Retinal pigment epithelial cell (primary cell): ENCODE data around the gene SYNDIG1L.
"Not testable (repeated sequence)": the region's sequence is repeated elsewhere in the genome, so short reads cannot be mapped to it uniquely, and the experiment has no call there.

Experiments used
- DNase-seq: peaks from one replicate; pipeline ENCODE4 v3.0.0-alpha.2; 2010; ENCODE audit warnings: low read depth
- H3K4me3 ChIP-seq: 2 replicates; pipeline ENCODE4 v1.5.1; 2011; ENCODE audit warnings: mild to moderate bottlenecking, low read length, control low read depth, moderate library complexity
- TF ChIP-seq, protein P1 (sequence below): conservative IDR thresholded peaks from 2 replicates; pipeline ENCODE4 v1.5.1; 2011; ENCODE audit warnings: low read depth, low read length, control low read depth, inconsistent platforms

Gene SYNDIG1L

GRCh38 chr14:74464785-74465184 is 38.8 kb upstream of the SYNDIG1L start:
- DNase-seq = no peak
- TF ChIP-seq, protein P1, sequence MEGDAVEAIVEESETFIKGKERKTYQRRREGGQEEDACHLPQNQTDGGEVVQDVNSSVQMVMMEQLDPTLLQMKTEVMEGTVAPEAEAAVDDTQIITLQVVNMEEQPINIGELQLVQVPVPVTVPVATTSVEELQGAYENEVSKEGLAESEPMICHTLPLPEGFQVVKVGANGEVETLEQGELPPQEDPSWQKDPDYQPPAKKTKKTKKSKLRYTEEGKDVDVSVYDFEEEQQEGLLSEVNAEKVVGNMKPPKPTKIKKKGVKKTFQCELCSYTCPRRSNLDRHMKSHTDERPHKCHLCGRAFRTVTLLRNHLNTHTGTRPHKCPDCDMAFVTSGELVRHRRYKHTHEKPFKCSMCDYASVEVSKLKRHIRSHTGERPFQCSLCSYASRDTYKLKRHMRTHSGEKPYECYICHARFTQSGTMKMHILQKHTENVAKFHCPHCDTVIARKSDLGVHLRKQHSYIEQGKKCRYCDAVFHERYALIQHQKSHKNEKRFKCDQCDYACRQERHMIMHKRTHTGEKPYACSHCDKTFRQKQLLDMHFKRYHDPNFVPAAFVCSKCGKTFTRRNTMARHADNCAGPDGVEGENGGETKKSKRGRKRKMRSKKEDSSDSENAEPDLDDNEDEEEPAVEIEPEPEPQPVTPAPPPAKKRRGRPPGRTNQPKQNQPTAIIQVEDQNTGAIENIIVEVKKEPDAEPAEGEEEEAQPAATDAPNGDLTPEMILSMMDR = no peak
- H3K4me3 ChIP-seq = no peak overlapping the region

GRCh38 chr14:74463697-74464096 is 37.7 kb upstream of the SYNDIG1L start:
- DNase-seq = no peak
- no peak overlapping the region for H3K4me3 ChIP-seq
- TF ChIP-seq, protein P1 = no peak

DNA sequence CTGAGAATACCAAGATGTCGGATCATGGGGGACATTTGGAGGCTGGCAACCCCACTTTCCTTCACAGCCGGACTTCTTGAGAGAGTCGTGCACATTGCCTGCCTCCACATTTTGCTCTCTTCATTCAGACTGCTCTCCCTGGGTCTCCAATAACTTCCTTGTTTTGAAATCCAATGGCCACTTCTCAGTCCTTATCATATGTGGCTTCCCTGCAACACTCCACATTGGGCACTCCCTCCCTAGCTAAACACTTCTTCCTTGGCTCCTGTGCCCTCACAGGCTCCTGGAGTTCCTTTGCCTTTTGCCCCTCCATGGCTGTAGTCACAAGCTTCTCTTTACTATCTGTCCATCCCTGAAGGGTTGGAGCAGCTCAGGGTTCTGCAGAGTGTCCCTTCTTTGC is 37.0 kb upstream of the SYNDIG1L start:
- TF ChIP-seq, protein P1 = no peak
- H3K4me3 ChIP-seq = no peak overlapping the region
- no peak for DNase-seq

DNA sequence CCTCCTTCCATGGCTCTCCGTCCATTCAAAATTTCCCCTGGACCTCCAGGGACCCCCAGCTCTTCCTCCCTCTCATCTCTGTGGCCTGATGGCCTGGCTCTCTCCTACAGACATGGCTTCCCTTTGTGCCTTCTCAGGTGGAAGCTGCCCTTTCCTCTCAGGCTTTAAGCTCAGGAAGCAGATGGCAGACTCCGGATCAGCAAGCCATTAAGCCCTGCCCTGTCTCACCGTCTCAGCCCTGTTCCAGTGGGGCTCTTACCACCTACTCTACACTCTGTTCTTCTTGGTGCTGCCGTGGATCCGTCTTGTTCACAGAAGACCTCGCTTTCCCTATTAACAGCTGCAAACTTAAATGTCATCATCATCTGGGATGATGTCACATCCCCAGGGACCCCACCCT is 34.0 kb upstream of the SYNDIG1L start:
- no peak for DNase-seq
- TF ChIP-seq, protein P1 = no peak
- no peak overlapping the region for H3K4me3 ChIP-seq

DNA sequence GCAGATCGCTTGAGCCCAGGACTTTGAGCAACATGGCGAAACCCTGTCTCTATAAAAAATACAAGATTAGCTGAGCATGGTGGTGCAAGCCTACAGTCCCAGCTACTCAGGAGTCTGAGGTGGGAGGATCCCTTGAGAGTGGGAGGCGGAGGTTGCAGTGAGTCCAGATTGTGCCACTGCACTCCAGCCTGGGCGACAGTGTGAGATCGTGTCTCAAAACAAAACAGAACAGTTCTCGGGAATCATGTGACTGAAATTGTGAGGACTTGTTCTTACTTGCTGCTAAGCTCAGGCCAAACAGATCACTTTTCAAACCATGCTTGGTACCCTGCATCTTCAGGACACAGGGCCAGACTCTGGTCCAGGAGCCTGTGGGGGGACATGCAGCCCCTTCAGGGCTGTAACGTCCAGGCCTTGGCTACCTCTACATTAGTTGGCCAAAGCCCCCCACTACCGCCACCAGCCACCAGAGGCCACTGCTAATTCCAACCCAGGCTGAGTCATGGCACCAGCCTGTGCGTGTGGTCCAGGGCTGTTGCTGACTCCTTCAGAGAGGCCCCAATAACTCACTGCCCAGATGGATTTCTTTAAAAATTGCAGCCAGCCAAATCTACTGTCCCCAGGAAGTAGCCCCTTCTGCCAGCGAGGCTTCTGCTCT is 33.4 kb upstream of the SYNDIG1L start:
- no peak overlapping the region for H3K4me3 ChIP-seq
- peak; percentile 7 for DNase-seq
- TF ChIP-seq, protein P1 = peak; percentile 86

- DNase-seq = no peak
- TF ChIP-seq, protein P1 = no peak
- H3K4me3 ChIP-seq = no peak overlapping the region
Measured at GRCh38 chr14:74457565-74457895, 31.5 kb upstream of the SYNDIG1L start.

DNA sequence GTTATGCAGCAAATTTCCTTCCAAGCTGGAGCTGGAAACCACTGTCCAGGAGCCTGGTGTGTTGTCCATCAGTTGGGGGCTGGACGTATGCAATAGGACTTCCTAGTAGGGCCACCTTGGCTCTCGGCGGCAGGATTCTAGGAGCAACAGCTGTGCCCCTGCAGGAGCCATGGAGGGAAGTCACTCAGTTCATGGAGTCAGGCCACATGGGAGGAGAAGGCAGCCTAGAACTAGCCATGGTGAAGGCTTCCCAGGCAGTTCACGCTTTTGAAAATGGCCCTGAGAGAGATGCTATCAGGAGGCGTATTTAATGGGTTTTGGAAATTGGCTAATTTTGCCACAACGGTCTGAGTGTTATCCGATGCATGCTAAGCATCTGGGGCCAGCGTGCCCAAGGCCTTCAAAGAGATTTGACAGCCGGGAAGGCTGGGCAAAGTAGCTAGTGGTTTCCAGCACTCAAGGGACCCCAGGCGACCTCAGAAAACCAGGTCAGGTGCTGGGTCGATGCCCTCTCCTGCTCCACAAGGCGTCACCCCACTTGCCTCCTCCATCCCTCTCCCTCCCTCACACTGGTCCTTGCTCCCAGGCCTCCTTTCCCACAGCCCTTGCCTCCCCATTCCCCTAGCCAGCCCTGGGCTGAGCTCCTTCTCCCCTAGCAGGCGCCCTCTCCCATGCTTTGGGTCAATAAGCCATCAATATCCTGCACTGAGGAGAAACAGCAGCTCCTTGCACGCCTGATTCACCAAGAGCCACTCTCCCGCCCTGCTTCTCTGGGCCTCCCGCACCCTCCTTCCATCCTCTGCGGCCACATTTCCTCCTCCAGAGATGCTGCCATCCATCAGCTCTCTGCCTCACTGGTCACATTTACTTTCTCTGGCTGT is 30.9 kb upstream of the SYNDIG1L start:
- H3K4me3 ChIP-seq = no peak overlapping the region
- TF ChIP-seq, protein P1 = no peak
- DNase-seq = no peak

DNA sequence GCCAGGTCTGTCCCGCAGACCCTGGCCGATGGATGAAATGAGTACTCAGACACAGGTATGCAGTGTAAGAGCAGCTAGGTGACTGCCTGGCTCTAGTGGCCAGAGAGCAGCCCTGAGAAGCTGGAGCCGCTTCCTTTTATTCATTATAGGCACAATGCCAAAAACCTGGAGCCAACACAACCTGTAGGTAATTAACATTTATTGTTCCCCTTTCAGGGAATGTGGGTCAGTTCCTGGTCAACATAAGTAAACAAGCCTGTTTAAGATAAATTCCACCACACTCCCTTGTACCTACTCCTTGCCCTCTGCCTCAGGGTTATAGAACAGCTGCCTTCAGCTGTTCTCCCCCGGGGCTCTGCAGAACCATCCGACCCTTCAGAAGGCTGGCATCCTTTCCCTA is 28.4 kb upstream of the SYNDIG1L start:
- not testable (repeated sequence) for H3K4me3 ChIP-seq, DNase-seq
